HG02588 (cell line): ENCODE data around the gene KRT3.

Experiments used
- ATAC-seq: cut with Tn5 transposase; IDR thresholded peaks from one replicate; pipeline ENCODE4 v1.9.1; 2021; ENCODE audit warnings: mild to moderate bottlenecking, moderate library complexity; ENCODE audit not compliant: unreplicated experiment

Gene KRT3

DNA sequence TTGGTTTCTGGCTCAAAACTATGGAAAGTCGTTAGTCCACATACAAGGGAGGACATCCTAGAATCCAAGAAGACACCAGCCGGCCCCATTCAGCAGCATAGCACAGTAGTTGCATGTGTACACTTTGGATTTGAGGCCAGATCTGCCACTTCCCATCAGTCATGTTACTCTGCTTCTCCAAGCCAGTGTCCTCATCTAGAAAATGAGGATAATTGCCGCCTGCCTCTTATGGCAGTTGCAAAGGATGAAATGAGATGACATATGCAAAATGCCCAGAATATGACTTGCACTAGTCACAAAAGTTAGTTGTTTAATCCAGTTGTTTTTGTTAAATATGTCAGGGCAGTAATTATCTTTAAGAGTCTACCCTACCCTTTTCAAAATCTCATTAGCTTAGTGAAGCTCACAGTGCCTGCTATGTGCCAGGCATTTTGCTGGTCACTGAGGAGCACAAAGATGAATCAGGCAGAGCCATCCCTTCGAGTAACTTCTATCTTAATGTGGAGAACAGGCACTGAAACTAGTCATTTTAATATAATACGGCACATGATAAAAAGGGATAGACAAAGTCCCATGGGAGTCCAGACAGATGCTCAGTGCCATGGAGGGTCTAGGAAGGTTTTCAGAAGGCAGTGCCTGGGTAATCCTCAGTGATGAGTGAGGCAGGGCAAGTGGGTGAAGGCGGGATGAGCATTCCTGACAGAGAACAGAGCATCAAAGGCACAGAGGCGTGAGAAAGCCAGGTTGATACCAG is 12.2 kb downstream of the KRT3 start:
- ATAC-seq: no peak

GRCh38 chr12:52782502-52782901 is 13.4 kb downstream of the KRT3 start:
- no peak for ATAC-seq

- no peak for ATAC-seq
Measured at GRCh38 chr12:52781399-52782082, 14.4 kb downstream of the KRT3 start.

- ATAC-seq: no peak
Measured at GRCh38 chr12:52779914-52780313, 16.0 kb downstream of the KRT3 start.

- no peak for ATAC-seq
Measured at GRCh38 chr12:52778833-52779232, 17.1 kb downstream of the KRT3 start.

DNA sequence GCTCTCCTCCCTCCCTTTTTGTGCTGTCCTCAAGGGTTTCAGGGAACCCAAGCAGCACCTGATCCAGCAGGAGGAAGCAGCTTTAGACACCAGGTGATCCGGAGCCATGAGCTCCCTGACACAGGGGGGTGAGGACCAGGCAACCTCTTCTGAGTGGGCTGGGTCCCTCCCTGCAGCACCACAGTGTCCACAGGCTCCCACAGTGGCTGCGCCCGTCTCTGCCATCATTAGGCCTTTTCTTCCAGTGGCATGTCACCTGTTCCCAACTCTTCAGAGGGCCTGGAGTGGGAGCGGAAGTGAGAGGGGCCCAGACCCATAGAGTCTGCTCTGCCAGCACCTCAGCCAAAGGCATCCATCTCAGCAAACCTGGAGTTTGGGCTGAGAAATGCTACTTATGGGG is 18.4 kb downstream of the KRT3 start:
- no peak for ATAC-seq

DNA sequence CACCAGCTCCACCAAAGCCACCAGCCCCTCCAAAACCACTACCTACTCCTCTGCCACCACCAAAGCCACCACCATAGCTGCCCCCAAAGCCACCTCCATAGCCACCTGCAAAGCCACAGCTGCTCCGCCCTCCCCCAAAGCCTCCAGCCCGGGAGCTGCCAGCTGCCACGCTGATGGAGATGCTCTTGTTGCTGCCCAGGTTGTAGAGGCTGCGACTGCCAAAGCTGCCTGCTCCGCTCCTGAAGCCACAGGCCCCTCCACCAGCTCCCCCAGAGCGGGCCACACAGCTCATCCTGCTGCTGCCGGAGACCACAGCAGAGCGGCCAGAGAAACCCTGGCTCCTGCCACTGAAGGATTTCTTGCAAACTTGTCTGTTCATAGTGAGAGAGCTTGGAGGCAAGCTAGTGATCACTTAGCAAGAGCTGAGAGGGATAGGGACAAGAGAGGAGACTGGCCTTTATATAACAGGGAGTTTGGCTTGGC is 19.0 kb downstream of the KRT3 start, which contains the start of gene KRT76:
Gene KRT76, minus strand, starts transcription at position 433 of the 483 bp plus-strand sequence. Its CDS starts 54 bp downstream, at position 379.
- no peak for ATAC-seq

GRCh38 chr12:52776435-52776834 is 19.5 kb downstream of the KRT3 start:
- no peak for ATAC-seq

DNA sequence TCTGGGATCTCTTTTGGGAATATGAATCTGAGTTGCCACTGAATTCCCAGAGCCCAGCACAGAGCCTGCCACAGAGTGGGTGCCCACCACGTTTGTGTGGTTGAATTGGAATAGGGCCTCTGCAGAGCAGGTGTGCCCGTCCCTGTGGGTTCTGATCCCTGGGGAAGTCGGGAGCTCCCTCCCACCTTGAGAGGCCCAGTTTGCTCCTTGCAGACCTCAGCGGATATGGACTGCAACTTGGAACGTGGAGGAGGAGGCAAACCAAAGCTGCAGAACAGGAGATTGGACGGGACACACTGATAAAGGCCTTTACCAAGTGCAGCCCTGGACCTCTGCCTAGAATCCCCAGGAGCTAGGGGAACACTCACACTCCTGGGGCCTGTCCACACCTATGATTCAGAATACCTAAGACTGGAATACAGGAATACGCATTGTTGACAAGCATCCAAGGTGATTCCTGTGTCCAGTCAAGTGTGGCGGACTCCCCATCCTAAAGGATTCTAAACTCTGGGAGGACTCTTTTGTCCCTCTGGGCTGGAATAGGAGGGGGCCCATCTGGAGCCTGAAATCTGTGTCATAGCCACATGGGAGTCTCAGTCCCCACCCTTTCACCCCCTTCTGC is 21.2 kb downstream of the KRT3 start:
- no peak for ATAC-seq

- ATAC-seq: no peak
Measured at GRCh38 chr12:52772772-52773171, 23.1 kb downstream of the KRT3 start.

DNA sequence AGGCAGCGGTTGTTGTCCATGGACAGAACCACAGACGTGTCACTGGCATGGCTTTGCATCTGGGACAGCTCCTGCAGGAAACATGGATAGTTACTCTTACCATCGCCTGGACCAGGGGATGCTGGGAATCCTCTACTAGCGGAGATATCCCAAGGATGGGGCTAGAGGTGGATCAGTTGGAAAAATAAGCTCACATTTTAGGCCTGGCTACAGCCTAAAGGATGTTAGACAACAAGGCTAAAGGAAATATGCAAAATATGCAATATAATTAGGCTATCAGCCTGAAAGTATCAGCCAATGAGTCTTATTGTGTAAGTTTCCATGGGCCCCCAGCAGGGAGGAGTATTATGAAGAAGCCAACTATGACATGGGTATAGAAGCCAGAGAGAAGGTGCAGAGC is 23.7 kb downstream of the KRT3 start:
- no peak for ATAC-seq

GRCh38 chr12:52771505-52771904 is 24.4 kb downstream of the KRT3 start:
- no peak for ATAC-seq

GRCh38 chr12:52771088-52771487 is 24.8 kb downstream of the KRT3 start:
- ATAC-seq: no peak

GRCh38 chr12:52769946-52770345 is 26.0 kb downstream of the KRT3 start:
- no peak for ATAC-seq

- no peak for ATAC-seq
Measured at GRCh38 chr12:52769354-52769753, 26.6 kb downstream of the KRT3 start.

- no peak for ATAC-seq
Measured at GRCh38 chr12:52768479-52769200, 27.3 kb downstream of the KRT3 start.

DNA sequence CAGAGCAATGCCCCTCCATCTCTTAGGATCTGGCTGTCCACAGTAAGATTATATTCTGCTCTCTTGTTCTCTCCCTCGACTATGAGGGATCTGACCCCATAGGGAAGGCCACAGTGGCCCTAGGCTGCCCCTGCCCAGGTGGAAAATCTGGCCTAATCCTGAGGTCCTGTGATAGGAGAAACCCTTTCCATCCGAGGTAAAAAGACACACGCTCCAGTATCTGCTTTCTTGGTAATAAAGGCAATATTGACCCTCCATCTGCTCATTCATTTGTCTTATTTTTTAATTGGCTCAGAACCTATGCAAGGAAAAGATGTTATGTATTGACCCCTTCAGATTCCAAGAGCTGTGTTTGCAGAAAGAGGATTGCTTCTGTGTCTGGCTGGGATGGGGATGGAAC is 28.5 kb downstream of the KRT3 start:
- ATAC-seq: no peak

- ATAC-seq: no peak
Measured at GRCh38 chr12:52767020-52767379, 28.9 kb downstream of the KRT3 start.

GRCh38 chr12:52766351-52767019 is 29.4 kb downstream of the KRT3 start:
- ATAC-seq: no peak

DNA sequence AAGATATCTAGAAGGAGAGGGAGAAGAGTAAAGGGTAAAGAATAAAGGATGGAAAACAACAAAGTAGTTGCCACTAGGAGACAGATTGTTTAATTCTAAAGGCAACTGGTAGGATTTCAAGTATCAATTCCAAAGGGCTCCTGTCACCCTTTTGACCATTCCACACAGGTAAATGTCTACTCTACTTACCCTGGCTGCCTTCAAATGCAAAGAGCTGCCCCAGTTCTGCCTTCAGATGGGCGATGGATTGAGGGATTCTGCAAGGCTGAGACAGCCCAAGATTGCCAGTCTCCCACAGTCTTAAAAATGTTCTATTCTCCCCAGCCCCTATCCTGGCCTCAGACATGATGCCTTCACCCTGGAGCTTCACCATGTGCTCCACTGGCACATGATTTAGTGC is 30.2 kb downstream of the KRT3 start:
- no peak for ATAC-seq

DNA sequence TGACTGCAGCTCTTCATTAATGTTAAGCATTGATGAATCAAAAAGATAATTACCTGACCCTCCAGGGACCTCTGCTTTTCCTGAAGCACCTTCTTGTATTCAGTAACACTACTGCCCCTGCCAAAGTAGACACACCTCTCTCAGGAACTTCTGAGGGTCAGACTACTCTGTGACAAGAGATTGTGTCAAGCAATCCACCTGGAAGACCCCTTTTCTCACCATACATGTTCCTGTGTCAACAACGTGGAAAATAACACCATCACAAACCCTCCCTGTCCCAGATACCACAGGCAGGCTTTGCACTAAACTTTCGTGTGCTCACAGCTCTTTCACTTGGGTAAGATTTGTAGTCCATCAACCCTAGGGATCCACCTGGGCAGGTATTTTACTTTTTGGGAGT is 31.9 kb downstream of the KRT3 start:
- no peak for ATAC-seq
